ENCODE results near the gene RGS9.

DNA sequence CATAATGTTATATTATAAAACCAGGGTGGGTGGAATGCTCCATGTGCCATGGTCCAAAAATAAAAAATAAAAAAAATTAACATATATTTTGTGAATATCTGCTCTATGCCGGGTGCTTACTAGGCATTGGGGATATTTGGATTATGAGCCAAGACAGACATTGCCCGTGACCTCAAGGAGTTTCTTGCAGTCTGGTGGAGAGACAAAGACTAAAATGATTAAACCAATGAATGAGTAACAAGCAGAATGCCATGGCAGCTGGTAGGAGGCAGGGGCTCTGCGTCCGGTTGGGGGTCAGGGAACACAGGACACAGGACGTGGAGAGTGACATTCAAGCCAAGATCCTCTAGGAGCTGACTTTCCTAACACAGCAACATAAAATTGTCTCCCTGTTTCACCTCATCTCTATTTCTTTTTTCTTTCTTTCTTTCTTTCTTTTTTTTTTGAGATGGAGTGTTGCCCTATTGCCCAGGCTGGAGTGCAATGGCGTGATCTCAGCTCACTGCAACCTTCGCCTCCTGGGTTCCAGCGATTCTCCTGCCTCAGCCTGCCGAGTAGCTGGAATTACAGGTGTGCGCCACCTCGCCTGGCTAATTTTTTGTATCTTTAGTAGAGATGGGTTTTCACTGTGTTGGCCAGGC, 35.4 kb downstream of the RGS9 start:
- TF ChIP-seq, protein P1, sequence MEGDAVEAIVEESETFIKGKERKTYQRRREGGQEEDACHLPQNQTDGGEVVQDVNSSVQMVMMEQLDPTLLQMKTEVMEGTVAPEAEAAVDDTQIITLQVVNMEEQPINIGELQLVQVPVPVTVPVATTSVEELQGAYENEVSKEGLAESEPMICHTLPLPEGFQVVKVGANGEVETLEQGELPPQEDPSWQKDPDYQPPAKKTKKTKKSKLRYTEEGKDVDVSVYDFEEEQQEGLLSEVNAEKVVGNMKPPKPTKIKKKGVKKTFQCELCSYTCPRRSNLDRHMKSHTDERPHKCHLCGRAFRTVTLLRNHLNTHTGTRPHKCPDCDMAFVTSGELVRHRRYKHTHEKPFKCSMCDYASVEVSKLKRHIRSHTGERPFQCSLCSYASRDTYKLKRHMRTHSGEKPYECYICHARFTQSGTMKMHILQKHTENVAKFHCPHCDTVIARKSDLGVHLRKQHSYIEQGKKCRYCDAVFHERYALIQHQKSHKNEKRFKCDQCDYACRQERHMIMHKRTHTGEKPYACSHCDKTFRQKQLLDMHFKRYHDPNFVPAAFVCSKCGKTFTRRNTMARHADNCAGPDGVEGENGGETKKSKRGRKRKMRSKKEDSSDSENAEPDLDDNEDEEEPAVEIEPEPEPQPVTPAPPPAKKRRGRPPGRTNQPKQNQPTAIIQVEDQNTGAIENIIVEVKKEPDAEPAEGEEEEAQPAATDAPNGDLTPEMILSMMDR (conservative IDR thresholded peaks at IDR 0.05 in 1 of 2, IDR thresholded peaks at IDR 0.05 in 1 of 2; ENCODE audit: low read depth in 1 of 2, low read length in 2 of 2), result no peak
- TF ChIP-seq EZH2 (IDR thresholded peaks at IDR 0.05; ENCODE audit: low read length, missing control alignments), result no peak

All from fibroblast of lung (primary cell).